GM19238 (cell line): ENCODE data around the gene NRARP.
"Not testable (repeated sequence)": the region's sequence is repeated elsewhere in the genome, so short reads cannot be mapped to it uniquely, and the experiment has no call there.

Experiments
- DNase-seq: peaks from one replicate; pipeline ENCODE4 v3.0.0; 2011; ENCODE audit warnings: low spot score; ENCODE audit not compliant: insufficient read length

The NRARP gene

GRCh38 chr9:137265496-137266161 is 36.4 kb downstream of the NRARP start:
- DNase-seq, result no peak

- no peak for DNase-seq
Observed at GRCh38 chr9:137264067-137264466, 38.0 kb downstream of the NRARP start.

GRCh38 chr9:137263506-137263905 is 38.6 kb downstream of the NRARP start:
- DNase-seq, result no peak

DNA sequence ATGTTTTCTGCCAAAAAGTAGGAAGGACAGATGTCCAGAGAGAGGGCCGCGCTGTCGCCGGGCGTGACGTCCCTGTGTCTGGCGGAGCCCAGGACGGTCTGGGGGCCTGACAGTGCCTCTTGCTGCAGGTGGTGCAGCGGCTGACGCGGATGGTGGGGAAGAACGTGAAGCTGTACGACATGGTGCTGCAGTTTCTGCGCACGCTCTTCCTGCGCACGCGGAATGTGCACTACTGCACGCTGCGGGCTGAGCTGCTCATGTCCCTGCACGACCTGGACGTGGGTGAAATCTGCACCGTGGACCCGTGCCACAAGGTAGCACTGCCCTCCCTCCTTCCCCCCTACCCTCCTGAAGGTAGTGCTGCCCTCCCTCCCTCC is 39.2 kb downstream of the NRARP start:
- DNase-seq, result no peak

DNA sequence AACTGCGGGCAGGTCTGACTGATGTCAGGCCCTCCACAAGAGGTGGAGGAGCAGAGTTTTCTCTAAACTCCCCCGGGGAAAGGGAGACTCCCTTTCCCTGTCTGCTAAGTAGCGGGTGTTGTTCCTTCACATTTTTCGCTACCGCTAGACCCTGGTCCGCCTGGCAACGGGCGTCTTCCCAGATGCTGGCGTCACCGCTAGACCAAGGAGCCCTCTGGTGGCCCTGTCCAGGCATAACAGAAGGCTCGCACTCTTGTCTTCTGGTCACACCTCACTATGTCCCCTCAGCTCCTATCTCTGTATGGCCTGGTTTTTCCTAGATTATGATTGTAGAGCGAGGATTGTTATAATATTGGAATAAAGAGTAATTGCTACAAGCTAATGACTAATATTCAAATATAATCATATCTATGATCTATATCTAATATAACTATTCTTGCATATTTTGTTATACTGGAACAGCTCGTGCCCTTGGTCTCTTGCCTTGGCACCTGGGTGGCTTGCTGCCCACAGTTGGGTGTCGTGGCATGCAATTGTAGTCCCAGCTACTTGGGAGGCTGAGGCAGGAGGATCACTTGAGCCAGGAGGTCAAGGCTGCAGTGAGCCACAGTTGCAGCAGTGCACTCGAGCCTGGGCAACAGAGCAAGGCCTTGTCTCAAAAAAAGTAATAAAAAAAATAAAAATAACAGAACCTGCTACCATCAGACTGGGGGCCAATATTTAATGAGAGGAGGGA is 39.7 kb downstream of the NRARP start:
- not testable (repeated sequence) for DNase-seq

DNA sequence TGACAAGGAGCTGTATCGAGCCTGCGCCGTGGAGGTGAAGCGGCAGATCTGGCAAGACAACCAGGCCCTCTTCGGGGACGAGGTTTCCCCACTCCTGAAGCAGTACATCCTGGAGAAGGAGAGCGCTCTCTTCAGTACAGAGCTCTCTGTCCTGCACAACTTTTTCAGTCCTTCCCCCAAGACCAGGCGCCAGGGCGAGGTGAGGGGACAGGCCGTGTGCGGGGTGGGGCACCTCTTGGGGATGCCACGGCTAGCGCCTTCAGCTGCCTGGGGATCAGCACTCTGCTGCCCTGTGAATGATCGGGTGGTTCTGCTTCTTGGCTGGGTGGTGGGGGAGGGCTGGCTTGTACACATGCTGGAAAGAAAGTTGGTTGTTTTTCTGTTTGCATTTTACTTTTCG is 45.2 kb downstream of the NRARP start:
- DNase-seq, result no peak

GRCh38 chr9:137256362-137256761 is 45.7 kb downstream of the NRARP start:
- no peak for DNase-seq

DNA sequence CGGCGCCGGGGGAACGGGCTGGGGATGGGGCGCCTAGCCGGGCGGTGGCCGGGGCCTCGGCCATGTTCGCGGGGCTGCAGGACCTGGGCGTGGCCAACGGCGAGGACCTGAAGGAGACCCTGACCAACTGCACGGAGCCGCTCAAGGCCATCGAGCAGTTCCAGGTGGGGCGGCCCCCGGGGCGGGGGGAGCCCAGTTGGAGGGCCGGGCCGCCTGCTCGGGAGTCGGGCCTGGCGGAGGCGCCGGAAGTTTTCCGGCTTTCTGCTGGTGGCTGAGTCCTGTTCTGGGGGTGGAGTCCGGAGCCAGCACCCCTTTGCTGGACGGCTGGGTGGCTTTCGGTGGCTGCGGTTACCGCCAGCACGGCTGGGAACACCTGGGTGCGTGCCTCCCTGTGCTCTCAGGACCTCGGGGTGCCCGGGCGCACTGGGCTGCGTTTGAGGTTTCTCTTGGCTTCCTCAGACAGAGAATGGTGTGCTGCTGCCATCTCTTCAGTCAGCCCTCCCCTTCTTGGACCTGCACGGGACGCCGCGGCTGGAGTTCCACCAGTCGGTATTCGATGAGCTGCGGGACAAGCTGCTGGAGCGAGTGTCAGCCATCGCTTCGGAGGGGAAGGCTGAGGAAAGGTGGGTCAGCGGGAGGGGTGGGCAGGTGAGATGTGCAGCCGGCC is 46.5 kb downstream of the NRARP start:
- no peak for DNase-seq

- DNase-seq, result peak; percentile 100
Observed at GRCh38 chr9:137254624-137255447, 47.2 kb downstream of the NRARP start, which contains the start of gene NELFB. NELFB (plus strand) TSS chr9:137255327.

DNA sequence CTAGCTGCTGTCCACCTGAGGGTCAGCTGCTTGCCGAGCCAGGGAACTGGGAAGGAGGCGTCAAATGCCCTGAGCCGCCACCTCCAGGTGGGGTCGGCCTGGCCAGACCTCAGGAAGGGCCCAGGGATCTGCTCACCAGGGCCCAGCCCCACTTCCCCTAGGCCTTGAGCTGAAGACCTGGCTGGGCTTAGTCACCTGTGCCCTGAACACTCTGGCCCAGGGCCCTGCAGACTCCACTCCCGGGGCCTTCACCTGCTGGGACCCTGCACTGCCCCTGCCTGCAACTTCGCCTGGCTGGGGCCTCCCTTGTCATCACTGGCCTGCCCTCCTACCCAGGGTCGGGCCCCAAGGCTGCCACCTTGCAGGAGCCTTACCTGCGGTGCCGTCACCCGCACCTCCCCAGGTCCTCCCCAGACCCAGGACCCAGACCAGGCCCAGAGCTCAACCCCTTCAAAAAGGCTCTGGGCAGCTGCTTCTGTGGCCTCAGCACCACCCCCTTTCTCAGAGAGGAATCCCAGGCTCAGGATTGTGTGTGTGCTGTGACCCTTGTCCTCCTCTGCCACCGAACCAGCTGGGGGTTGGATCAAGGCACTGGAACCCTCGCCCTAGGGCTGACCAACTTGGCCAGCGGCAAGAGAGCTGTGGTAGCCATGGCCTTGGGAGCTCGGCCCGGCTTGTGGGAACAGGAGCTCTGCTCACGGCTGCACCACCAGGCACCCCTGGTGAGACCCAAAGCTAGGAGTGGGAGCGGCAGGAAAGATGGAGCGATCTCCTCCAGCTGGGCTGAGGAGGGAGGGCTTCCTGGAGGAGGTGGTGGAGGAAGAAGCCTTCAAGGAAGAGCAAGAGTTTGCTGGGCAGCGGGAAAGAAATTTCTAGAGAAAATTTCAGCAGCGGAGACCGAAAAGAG is 48.1 kb downstream of the NRARP start:
- no peak for DNase-seq

DNA sequence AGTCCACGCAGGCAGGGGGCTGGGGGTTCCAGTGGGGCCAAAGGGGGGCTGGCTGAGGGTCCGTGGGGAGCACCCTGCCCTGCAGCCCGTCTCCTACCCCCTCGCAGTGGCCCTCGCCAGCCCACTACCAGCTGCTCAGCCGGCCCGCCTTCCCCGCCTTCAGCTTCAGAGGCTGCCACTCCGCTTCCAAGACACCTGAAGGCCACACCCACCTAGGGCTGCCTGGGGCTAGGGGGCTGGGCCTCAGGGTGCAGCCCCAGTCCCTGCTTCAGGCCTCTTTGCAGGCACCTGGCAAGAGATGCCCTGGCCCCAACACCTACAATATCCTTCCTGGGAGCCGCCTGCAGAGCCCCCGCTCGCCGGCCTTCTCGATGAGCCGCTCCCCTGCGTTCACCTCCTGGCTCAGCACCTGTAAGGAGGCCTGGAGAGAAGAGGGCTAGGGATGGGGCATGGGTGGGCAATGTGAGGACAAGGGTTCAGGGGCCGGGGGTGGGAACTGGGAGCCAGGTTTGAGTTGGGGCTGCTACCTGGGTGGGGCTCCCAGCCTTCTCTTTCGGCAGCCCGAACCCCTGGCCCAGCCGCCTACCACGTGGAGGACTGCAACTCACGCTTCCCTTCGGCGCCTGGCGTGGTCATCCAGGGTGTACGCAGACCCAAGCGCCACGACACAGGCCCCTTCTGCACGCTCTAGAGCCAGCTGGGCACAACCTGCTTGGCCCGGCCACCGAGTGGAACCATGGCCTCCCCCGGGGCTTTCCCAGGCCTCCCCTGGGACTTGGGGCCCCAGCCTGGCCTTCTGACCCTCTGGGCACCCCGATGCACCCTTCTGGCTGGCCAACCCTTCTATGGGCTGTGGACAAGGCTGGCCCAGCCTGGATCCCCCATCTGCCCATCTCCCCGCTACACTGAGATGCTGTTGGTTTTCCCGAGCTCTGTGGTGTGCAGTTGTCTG is 49.2 kb downstream of the NRARP start:
- no peak for DNase-seq

- no peak for DNase-seq
Observed at GRCh38 chr9:137251490-137252268, 50.4 kb downstream of the NRARP start.

- no peak for DNase-seq
Observed at GRCh38 chr9:137251194-137251461, 50.9 kb downstream of the NRARP start, which contains the start of gene STPG3. STPG3 (plus strand) TSS chr9:137251286; CDS start chr9:137251287, 1 bp downstream.

- no peak for DNase-seq
Observed at GRCh38 chr9:137250329-137251193, 51.5 kb downstream of the NRARP start.
